ENCODE results near the gene SEMA5B.

- TF ChIP-seq, protein P1, sequence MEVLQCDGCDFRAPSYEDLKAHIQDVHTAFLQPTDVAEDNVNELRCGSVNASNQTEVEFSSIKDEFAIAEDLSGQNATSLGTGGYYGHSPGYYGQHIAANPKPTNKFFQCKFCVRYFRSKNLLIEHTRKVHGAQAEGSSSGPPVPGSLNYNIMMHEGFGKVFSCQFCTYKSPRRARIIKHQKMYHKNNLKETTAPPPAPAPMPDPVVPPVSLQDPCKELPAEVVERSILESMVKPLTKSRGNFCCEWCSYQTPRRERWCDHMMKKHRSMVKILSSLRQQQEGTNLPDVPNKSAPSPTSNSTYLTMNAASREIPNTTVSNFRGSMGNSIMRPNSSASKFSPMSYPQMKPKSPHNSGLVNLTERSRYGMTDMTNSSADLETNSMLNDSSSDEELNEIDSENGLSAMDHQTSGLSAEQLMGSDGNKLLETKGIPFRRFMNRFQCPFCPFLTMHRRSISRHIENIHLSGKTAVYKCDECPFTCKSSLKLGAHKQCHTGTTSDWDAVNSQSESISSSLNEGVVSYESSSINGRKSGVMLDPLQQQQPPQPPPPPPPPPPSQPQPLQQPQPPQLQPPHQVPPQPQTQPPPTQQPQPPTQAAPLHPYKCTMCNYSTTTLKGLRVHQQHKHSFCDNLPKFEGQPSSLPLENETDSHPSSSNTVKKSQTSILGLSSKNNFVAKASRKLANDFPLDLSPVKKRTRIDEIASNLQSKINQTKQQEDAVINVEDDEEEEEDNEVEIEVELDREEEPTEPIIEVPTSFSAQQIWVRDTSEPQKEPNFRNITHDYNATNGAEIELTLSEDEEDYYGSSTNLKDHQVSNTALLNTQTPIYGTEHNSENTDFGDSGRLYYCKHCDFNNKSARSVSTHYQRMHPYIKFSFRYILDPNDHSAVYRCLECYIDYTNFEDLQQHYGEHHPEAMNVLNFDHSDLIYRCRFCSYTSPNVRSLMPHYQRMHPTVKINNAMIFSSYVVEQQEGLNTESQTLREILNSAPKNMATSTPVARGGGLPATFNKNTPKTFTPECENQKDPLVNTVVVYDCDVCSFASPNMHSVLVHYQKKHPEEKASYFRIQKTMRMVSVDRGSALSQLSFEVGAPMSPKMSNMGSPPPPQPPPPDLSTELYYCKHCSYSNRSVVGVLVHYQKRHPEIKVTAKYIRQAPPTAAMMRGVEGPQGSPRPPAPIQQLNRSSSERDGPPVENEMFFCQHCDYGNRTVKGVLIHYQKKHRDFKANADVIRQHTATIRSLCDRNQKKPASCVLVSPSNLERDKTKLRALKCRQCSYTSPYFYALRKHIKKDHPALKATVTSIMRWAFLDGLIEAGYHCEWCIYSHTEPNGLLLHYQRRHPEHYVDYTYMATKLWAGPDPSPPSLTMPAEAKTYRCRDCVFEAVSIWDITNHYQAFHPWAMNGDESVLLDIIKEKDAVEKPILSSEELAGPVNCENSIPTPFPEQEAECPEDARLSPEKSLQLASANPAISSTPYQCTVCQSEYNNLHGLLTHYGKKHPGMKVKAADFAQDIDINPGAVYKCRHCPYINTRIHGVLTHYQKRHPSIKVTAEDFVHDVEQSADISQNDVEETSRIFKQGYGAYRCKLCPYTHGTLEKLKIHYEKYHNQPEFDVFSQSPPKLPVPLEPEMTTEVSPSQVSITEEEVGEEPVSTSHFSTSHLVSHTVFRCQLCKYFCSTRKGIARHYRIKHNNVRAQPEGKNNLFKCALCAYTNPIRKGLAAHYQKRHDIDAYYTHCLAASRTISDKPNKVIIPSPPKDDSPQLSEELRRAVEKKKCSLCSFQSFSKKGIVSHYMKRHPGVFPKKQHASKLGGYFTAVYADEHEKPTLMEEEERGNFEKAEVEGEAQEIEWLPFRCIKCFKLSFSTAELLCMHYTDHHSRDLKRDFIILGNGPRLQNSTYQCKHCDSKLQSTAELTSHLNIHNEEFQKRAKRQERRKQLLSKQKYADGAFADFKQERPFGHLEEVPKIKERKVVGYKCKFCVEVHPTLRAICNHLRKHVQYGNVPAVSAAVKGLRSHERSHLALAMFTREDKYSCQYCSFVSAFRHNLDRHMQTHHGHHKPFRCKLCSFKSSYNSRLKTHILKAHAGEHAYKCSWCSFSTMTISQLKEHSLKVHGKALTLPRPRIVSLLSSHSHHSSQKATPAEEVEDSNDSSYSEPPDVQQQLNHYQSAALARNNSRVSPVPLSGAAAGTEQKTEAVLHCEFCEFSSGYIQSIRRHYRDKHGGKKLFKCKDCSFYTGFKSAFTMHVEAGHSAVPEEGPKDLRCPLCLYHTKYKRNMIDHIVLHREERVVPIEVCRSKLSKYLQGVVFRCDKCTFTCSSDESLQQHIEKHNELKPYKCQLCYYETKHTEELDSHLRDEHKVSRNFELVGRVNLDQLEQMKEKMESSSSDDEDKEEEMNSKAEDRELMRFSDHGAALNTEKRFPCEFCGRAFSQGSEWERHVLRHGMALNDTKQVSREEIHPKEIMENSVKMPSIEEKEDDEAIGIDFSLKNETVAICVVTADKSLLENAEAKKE (CRISPR knock-in tag; IDR thresholded peaks at IDR 0.05): no peak
- TF ChIP-seq, protein P2, sequence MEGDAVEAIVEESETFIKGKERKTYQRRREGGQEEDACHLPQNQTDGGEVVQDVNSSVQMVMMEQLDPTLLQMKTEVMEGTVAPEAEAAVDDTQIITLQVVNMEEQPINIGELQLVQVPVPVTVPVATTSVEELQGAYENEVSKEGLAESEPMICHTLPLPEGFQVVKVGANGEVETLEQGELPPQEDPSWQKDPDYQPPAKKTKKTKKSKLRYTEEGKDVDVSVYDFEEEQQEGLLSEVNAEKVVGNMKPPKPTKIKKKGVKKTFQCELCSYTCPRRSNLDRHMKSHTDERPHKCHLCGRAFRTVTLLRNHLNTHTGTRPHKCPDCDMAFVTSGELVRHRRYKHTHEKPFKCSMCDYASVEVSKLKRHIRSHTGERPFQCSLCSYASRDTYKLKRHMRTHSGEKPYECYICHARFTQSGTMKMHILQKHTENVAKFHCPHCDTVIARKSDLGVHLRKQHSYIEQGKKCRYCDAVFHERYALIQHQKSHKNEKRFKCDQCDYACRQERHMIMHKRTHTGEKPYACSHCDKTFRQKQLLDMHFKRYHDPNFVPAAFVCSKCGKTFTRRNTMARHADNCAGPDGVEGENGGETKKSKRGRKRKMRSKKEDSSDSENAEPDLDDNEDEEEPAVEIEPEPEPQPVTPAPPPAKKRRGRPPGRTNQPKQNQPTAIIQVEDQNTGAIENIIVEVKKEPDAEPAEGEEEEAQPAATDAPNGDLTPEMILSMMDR (conservative IDR thresholded peaks at IDR 0.05; ENCODE audit: low read depth in 2 of 2): peak; percentile 53 to 67
- no peak for TF ChIP-seq EZH2phosphoT487 (IDR thresholded peaks at IDR 0.05; ENCODE audit: unreplicated experiment)
- no peak for TF ChIP-seq EZH2 (IDR thresholded peaks at IDR 0.05; ENCODE audit: low read depth, unreplicated experiment)
- TF ChIP-seq CREB1 (CRISPR knock-in tag; IDR thresholded peaks at IDR 0.05; ENCODE audit: low read depth): no peak
- TF ChIP-seq, protein P3, sequence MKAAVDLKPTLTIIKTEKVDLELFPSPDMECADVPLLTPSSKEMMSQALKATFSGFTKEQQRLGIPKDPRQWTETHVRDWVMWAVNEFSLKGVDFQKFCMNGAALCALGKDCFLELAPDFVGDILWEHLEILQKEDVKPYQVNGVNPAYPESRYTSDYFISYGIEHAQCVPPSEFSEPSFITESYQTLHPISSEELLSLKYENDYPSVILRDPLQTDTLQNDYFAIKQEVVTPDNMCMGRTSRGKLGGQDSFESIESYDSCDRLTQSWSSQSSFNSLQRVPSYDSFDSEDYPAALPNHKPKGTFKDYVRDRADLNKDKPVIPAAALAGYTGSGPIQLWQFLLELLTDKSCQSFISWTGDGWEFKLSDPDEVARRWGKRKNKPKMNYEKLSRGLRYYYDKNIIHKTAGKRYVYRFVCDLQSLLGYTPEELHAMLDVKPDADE (IDR thresholded peaks at IDR 0.05): no peak
- no peak for TF ChIP-seq POLR2AphosphoS5 (IDR thresholded peaks at IDR 0.05; ENCODE audit: low read depth)
- no peak for TF ChIP-seq JUNB (IDR thresholded peaks at IDR 0.05; ENCODE audit: unreplicated experiment)
- no peak for TF ChIP-seq STAT1 (IDR thresholded peaks at IDR 0.05; ENCODE audit: unreplicated experiment)
- TF ChIP-seq, protein P4, sequence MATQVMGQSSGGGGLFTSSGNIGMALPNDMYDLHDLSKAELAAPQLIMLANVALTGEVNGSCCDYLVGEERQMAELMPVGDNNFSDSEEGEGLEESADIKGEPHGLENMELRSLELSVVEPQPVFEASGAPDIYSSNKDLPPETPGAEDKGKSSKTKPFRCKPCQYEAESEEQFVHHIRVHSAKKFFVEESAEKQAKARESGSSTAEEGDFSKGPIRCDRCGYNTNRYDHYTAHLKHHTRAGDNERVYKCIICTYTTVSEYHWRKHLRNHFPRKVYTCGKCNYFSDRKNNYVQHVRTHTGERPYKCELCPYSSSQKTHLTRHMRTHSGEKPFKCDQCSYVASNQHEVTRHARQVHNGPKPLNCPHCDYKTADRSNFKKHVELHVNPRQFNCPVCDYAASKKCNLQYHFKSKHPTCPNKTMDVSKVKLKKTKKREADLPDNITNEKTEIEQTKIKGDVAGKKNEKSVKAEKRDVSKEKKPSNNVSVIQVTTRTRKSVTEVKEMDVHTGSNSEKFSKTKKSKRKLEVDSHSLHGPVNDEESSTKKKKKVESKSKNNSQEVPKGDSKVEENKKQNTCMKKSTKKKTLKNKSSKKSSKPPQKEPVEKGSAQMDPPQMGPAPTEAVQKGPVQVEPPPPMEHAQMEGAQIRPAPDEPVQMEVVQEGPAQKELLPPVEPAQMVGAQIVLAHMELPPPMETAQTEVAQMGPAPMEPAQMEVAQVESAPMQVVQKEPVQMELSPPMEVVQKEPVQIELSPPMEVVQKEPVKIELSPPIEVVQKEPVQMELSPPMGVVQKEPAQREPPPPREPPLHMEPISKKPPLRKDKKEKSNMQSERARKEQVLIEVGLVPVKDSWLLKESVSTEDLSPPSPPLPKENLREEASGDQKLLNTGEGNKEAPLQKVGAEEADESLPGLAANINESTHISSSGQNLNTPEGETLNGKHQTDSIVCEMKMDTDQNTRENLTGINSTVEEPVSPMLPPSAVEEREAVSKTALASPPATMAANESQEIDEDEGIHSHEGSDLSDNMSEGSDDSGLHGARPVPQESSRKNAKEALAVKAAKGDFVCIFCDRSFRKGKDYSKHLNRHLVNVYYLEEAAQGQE (IDR thresholded peaks at IDR 0.05; ENCODE audit: unreplicated experiment): no peak
- no peak for TF ChIP-seq NANOG (IDR thresholded peaks at IDR 0.05; ENCODE audit: borderline replicate concordance)
- no peak for TF ChIP-seq ZNF331 (CRISPR knock-in tag; IDR thresholded peaks at IDR 0.05; ENCODE audit: low read depth)
Measured at GRCh38 chr3:123028233-123028828, 768 bp upstream of the SEMA5B start.
